IPS-NIHi7 (cell line): ENCODE data around the gene TMEM203.
A peak's percentile ranks its signal among the peaks of the same experiment; 100 is the strongest.

Experiments used
- DNase-seq: peaks from one replicate; pipeline ENCODE4 v3.0.0; 2012; ENCODE audit warnings: mixed read lengths; ENCODE audit errors: extremely low spot score

The TMEM203 gene

GRCh38 chr9:137181680-137182079 lies 23.8 kb downstream of the TMEM203 start:
- DNase-seq: no peak

DNA sequence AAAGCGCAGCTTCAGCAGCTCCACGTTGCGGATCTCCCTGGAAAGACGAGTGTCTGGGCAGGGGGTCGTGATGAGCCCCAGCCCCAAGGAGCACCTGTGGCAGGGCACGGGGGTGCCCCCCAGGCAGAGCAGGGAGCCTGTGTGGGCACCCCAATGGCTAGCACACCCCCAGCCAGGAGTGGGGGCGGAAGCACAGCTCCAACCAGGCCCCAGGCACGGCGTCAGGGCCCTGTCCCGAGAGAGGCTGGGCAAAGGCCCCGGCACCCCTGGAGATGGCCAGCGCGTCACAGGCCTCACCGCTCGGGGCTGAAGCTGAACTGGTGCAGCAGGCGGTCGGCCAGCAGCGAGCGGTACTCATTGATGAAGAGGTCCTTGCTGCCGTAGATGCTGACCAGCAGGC lies 25.0 kb downstream of the TMEM203 start:
- no peak for DNase-seq

DNA sequence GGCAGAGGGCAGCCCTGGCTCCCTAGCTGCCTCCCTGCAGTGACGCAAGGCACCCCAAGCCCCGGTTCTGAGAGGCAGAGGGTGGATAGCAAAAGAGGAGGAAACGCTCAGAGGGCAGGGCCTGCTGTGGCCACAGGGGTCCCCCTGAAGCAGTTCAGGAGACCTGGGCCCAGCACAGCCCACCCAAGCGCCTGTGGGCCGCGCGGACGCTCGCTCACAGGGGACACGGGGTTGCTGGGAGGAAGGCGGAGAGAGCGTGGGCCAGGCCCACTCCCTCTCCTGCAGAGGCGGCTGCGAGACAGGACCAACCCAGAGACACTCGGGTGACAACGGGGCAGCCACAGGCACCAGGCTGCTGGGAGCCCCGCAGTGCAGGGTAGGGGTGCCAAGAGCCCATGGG lies 25.7 kb downstream of the TMEM203 start:
- DNase-seq: no peak

DNA sequence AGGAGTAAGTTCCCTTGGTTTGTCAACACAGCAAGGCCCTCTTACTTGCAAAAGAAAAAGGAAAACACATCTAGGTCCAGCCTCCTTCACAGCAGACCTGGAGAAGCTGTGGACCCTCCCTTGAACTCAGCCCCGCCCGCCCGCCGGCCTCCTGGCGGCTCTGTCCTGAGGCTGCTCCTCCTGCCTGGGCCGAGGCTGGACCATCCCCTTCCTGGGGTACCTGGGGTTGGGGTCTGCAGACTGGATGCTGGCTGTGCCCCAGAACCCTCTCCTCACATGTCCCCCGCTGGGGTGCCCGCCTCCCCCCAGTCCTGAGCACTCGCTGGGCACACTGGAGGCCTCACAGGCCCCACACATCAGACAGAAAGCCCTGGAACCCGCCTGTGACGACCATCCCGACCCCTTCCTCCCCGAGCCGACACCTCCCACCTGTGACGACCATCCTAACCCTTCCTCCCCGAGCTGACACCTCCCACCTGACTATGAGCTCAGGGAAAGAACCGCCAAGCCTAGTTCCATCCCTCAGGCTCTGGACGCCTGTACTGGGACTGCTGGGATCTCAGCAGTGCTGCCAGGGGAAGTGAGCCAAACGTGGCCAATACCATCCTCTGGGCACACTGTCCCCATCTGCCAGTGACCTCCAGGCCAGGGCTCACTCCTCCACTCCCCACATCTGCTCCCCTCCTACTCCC lies 26.4 kb downstream of the TMEM203 start:
- no peak for DNase-seq

- DNase-seq: no peak
These were observed 27.1 kb downstream of the TMEM203 start for GRCh38 chr9:137178201-137178938.

- DNase-seq: peak; percentile 84
These were observed 28.9 kb downstream of the TMEM203 start for GRCh38 chr9:137176302-137177182.

DNA sequence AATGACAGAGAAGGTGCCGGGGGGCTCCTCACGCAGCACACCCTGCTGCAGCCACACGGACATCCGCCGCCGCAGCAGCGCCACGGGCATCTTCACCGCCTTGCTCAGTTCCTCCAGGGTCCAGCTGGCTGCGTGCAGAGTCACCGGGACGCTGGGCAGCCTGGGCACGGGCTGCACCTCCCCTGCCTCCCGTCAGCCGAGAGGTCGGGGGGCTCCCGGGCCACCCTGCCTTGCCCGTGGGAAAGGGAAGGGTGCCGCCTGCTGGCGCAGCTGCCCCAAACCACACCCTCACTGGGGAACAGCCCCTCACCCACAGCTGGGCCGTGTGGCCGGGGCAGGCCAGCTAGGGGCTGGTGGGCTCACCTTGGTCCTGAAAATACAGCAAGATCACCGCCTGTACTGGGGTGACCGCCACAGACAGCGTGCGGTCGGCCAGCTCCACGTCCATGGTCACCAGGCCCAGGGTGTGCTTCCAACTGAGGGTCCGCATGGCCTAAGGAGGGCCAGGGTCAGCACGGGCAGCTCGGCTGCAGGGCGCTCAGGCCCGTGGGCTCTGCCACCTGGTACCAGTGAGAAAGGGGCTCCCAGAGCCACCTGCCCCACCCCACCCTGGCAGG lies 30.0 kb downstream of the TMEM203 start:
- DNase-seq: peak; percentile 78

DNA sequence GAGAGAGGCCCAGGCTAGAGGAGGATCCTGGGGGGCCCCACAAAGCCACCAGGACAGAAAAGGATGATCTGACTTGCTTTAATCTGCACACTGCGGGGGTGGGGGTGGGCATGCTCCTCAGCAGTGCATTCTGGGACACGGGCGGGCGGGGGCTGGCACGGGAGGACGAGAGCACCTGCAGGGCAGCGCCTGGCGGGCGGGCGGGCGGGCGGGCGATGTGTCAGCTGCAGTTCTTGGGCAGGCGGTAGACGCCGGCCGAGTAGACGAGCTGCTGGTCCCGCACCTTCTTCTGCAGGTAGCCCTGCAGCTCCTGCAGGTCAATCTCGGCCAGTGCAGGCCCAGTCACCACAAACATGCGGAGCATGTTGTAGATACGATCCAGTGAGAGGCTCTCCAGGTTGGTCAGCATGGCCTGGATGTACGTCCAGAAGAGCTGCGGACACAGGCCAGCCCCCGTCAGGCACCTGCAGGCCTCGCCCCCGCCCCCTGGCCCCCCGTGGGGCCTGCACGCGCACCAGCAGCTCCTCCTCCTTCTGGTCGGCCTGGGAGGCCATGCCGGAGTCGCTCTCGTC lies 30.6 kb downstream of the TMEM203 start:
- DNase-seq: peak; percentile 58

DNA sequence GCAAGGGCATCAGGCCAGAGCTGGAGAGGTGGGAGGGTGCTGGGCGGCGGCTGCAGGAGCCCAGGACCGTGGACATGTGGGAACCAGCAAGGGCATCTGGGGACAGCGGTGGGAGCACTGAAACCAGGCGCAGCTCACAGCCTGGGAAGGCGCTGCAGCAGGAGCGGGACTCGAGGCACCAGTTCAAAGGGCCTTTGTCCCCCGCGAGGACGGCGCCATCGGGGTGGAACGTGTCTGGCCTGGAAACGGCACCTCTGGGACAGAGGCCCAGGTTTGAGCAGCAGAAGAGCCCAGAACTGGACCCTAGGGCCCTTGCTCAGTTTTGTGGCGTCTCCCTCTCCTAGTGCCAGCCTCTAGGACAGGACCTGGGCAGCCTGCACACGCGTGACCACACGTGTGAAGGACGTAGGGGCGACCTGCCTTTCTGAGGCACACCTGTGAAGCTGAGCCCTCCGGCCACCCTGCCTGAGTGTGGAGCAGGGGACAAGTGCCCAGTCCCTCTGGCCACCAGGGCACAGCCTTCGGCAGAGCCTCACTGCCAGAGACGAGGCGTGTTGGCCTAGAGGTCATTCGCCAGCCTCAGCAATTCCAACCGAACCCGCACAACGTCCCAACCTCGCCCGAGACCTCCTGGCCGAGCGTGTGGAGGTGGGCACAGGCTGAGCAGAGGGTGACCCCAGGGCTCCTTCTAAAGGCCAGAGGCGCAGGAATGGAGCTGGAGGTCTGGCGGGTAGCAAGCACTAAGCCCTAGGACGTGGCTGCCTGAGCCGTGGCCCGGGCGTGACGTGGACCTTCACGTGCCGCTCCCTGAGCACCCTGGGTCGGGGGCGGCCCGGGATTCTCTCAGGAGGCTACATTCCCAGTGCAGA lies 31.4 kb downstream of the TMEM203 start:
- no peak for DNase-seq

DNA sequence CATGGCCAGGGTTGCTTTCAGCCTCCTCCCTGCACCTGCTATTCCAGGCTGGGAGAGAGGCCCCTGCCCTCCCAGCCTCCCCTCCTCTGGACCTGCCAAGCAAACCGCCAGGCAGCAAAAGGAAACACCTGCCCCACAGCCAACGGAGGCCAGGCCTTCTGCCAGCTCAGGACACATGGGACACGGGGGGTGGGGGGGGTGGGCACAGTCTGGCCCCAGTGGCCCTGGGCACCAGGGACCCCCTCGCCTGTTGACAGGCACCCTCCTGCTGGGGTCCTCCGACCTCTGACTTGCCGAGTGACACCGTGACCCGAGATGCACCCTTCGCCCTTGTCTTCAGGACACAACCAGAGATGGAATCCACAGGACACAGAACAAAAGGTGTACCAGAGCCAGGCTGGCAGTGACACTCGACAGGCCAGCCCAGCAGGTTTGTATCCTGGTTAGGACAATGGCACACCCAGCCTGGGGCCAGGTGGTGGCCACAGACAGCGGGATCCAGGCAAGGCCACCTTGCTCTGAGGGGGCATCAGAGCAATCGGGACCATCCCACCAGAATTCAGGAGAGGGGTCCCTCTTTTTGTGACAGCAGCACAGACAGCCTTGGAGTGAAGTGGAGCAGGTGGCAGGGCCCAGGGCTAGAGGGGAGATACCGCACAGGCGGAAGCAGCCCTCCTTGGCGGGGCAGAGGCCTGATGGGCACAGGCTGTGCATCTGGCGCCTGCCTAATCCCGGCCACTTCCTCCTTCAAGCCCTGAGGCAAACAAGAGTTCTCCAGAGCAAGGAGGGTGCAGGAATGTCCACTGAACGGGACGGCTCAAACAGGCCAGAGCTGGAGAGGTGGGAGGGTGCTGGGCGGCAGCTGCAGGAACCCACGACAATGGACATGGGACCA lies 32.3 kb downstream of the TMEM203 start:
- DNase-seq: no peak

- no peak for DNase-seq
These were observed 34.1 kb downstream of the TMEM203 start for GRCh38 chr9:137171149-137171900.

GRCh38 chr9:137170486-137171148 lies 34.8 kb downstream of the TMEM203 start:
- no peak for DNase-seq

- peak; percentile 23 for DNase-seq
These were observed 35.5 kb downstream of the TMEM203 start, which contains the start of gene LRRC26 for GRCh38 chr9:137169896-137170358. TSS of gene LRRC26 (minus strand) at chr9:137170051. CDS start at chr9:137169943, 108 bp downstream.

- peak; percentile 88 for DNase-seq
These were observed 36.3 kb downstream of the TMEM203 start for GRCh38 chr9:137168904-137169856.

- DNase-seq: no peak
These were observed 36.9 kb downstream of the TMEM203 start for GRCh38 chr9:137168573-137168903.

- peak; percentile 42 for DNase-seq
These were observed 37.5 kb downstream of the TMEM203 start for GRCh38 chr9:137167747-137168572.
